Vagina (tissue), 2 donors: ENCODE data around the gene PDE3A. TPM values are rescaled to one million over a fixed set of nuclear protein-coding genes. Genes with fewer than 3 reads are reported as not detected.

Experiments
- DNase-seq, 2 donors: peaks; one replicate each; pipeline ENCODE4 v3.0.0-alpha.2; 2017; ENCODE audit errors: extremely low spot score in 2 of 2
- H3K27ac ChIP-seq: fragments of 200-600 bp; sonication (generic); one replicate; pipeline ENCODE4 v1.5.1; 2019
- H3K27me3 ChIP-seq: fragments of 200-600 bp; sonication (generic); one replicate; pipeline ENCODE4 v1.5.1; 2019
- H3K36me3 ChIP-seq, 2 donors: fragments of 200-600 bp; sonication (generic); one replicate each; pipeline ENCODE4 v1.5.1; 2017 to 2019
- H3K4me1 ChIP-seq: fragments of 200-600 bp; sonication (generic); one replicate; pipeline ENCODE4 v1.5.1; 2019
- H3K4me3 ChIP-seq, 2 donors: fragments of 200-600 bp; sonication (generic); 1 replicate in 1 of 2; 2 replicates in 1 of 2; pipeline ENCODE4 v1.5.1; 2016 to 2019
- H3K9me3 ChIP-seq: fragments of 200-600 bp; sonication (generic); one replicate; pipeline ENCODE4 v1.5.1; 2019
- POLR2A ChIP-seq, 2 donors: fragments of 450-650 bp; IDR thresholded peaks; one replicate each; pipeline ENCODE4 v1.6.1; 2017; ENCODE audit warnings: antibody characterized with exemption in 2 of 2, mild to moderate bottlenecking in 2 of 2, moderate library complexity in 2 of 2
- POLR2AphosphoS5 ChIP-seq, 2 donors: sonication (generic); formaldehyde crosslinking; IDR thresholded peaks; one replicate each; pipeline ENCODE4 v1.9.0; 2017; ENCODE audit warnings: antibody characterized with exemption in 2 of 2, mild to moderate bottlenecking in 2 of 2, low read depth in 1 of 2; ENCODE audit not compliant: insufficient read depth in 1 of 2
- intact Hi-C: fragments of 100-400 bp; cut with DNase I; formaldehyde crosslinking; loops from one replicate; pipeline ENCODE4 v1.15.1; 2023
- total RNA-seq: library from RNA; depleted of rRNA; stranded (reverse); fragments of >200 nt; gene quantifications from one replicate; pipeline ENCODE4 v1.2.3, GENCODE V29; 2016
- TF ChIP-seq, protein P1 (sequence below), 3 experiments: fragments of 450-650 bp in 2 of 3; fragments of 200-600 bp in 1 of 3; sonication (generic) in 1 of 3; IDR thresholded peaks; one replicate each; pipeline ENCODE4 v1.5.1; 2017 to 2019; ENCODE audit warnings: antibody characterized with exemption in 3 of 3, mild to moderate bottlenecking in 2 of 3, moderate library complexity in 2 of 3

Gene PDE3A
- total RNA-seq, 1 donor from 2014 or later = 9.6 TPM

DNA sequence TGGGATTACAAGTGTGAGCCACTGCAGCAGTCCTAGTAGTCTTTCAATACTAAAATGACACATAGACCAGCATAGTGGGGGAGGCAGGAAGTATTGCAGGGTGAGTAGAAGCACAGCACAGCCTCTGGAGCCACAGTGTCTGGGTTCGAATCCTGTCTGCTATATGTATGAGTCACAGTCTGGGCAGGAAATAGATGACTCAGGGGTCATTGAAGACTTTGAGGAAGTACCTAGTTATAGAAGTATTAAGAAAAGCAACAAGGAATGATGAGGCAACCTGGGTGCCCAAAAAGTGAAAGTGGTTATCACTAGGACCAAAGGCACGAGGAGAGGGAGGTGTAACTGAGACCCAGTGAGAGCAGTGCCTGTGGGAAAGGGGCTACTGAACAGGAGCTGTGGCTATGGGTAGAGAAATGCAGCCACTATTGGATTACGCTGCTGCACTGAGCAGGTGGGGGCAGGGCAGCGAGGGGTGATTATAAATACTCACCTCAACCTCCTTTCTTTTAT is 124.0 kb downstream of the PDE3A start:
- Histone ChIP-seq H3K4me3 (no peak overlapping the region), H3K4me1 (no peaks in the 10 kb centered on the region), H3K36me3 (no peaks in the 10 kb centered on the region), H3K9me3 (no peaks in the 10 kb centered on the region), H3K27ac (no peak overlapping the region), H3K27me3 (no peaks in the 10 kb centered on the region)
- no peak for DNase-seq
- intact Hi-C loops = no loop called here
- TF ChIP-seq POLR2A (IDR thresholded peaks at IDR 0.05) (no peak), POLR2AphosphoS5 (IDR thresholded peaks at IDR 0.05; ENCODE audit: insufficient read depth in 1 of 2, low read depth in 1 of 2) (no peak)
- TF ChIP-seq, protein P1, sequence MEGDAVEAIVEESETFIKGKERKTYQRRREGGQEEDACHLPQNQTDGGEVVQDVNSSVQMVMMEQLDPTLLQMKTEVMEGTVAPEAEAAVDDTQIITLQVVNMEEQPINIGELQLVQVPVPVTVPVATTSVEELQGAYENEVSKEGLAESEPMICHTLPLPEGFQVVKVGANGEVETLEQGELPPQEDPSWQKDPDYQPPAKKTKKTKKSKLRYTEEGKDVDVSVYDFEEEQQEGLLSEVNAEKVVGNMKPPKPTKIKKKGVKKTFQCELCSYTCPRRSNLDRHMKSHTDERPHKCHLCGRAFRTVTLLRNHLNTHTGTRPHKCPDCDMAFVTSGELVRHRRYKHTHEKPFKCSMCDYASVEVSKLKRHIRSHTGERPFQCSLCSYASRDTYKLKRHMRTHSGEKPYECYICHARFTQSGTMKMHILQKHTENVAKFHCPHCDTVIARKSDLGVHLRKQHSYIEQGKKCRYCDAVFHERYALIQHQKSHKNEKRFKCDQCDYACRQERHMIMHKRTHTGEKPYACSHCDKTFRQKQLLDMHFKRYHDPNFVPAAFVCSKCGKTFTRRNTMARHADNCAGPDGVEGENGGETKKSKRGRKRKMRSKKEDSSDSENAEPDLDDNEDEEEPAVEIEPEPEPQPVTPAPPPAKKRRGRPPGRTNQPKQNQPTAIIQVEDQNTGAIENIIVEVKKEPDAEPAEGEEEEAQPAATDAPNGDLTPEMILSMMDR (IDR thresholded peaks at IDR 0.05) = no peak

DNA sequence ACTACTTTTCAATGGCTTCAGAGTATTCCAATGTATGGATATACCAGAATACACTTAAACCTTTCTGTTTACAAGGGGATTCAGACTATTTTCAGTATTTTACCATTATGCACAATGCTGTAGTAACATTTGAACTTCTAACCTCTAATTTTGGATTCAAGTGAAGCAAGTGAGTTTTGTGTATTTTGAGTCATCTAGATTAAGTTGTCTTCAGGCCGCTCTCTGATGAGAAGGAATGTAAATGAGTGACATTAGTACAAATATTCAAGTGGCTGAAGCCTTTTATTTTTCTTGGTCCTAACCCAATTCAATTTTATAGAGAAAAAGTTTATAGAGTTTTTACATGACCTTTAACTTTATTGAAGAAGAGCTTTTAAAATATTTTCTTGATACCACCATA is 125.6 kb downstream of the PDE3A start:
- H3K27ac ChIP-seq = no peak overlapping the region
- H3K4me3 ChIP-seq = no peak overlapping the region
- DNase-seq = no peak
- H3K27me3 ChIP-seq = no peaks in the 10 kb centered on the region
- no peaks in the 10 kb centered on the region for H3K4me1 ChIP-seq
- no peaks in the 10 kb centered on the region for H3K36me3 ChIP-seq
- intact Hi-C loops = no loop called here
- TF ChIP-seq POLR2AphosphoS5 (IDR thresholded peaks at IDR 0.05; ENCODE audit: insufficient read depth in 1 of 2, low read depth in 1 of 2) (no peak), POLR2A (IDR thresholded peaks at IDR 0.05) (no peak)
- TF ChIP-seq, protein P1 (IDR thresholded peaks at IDR 0.05) = no peak
- no peaks in the 10 kb centered on the region for H3K9me3 ChIP-seq

DNA sequence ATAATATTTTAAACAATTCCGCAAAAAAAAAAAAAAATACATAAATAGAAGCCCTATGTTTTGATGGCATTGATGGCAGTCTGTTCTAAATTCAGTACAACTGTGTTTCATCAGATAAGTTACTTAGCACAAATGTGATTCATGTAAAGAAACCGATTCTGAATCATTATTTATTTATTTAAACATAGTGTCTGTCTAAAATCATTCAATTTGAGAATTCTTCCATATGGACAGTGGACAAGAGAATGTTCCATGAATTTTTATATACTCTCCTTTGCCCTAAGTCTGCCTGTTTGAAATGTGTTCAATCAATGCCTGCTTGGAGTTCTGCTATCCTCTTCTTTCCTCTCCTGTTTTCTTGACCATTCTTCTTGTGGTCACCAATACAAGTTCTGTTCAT is 126.5 kb downstream of the PDE3A start:
- Histone ChIP-seq H3K9me3 (no peaks in the 10 kb centered on the region), H3K27me3 (no peaks in the 10 kb centered on the region), H3K36me3 (no peaks in the 10 kb centered on the region), H3K4me1 (no peaks in the 10 kb centered on the region), H3K4me3 (no peak overlapping the region), H3K27ac (no peak overlapping the region)
- intact Hi-C loops = no loop called here
- TF ChIP-seq POLR2A (IDR thresholded peaks at IDR 0.05) = no peak
- no peak for TF ChIP-seq POLR2AphosphoS5 (IDR thresholded peaks at IDR 0.05; ENCODE audit: insufficient read depth in 1 of 2, low read depth in 1 of 2)
- TF ChIP-seq, protein P1 (IDR thresholded peaks at IDR 0.05) = no peak
- no peak for DNase-seq

DNA sequence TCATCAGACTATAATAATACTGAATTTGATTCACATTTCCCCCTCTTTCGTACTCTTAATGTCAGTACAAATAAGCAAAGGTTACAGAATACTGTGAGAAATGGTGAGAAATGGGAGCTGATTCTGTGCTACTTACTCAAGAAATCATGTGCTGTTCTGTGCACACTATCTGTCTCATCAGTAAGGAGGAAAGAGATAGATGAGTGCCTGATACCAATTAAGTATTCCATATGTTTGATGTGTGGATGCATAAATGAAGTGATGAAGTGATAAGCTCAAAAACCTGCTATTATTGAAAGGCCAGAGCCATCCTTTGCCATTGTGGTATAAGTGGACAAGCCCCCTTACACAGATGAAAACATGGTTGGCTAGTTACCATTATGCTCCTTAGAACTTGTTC is 127.7 kb downstream of the PDE3A start:
- no peak overlapping the region for H3K4me3 ChIP-seq
- no peak for DNase-seq
- intact Hi-C loops = no loop called here
- H3K4me1 ChIP-seq = no peaks in the 10 kb centered on the region
- H3K27ac ChIP-seq = no peak overlapping the region
- TF ChIP-seq, protein P1 (IDR thresholded peaks at IDR 0.05) = no peak
- TF ChIP-seq POLR2A (IDR thresholded peaks at IDR 0.05) = no peak
- TF ChIP-seq POLR2AphosphoS5 (IDR thresholded peaks at IDR 0.05; ENCODE audit: insufficient read depth in 1 of 2, low read depth in 1 of 2) = no peak
- no peaks in the 10 kb centered on the region for H3K36me3 ChIP-seq
- no peaks in the 10 kb centered on the region for H3K27me3 ChIP-seq
- no peaks in the 10 kb centered on the region for H3K9me3 ChIP-seq

DNA sequence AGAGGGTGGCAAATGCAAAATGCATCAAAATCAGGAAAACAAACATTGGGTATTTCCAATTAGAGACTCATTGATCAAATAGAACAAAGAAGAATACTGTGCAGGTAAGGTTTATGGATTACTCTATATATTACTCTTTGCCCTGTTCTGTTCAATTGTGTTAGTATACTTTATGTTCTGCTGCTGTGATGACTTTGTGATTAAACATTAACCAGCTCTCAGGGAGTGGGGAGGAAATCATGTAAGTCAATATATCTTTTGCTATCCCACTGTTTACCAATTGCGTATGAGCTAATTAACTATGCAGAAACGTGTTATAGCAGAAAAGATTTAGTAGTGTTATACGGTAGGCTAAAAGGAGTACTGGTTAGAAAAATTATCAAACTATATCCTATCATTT is 129.4 kb downstream of the PDE3A start:
- no peaks in the 10 kb centered on the region for H3K36me3 ChIP-seq
- H3K27ac ChIP-seq = no peak overlapping the region
- no peaks in the 10 kb centered on the region for H3K27me3 ChIP-seq
- TF ChIP-seq POLR2A (IDR thresholded peaks at IDR 0.05) = no peak
- TF ChIP-seq, protein P1 (IDR thresholded peaks at IDR 0.05) = no peak
- TF ChIP-seq POLR2AphosphoS5 (IDR thresholded peaks at IDR 0.05; ENCODE audit: insufficient read depth in 1 of 2, low read depth in 1 of 2) = no peak
- DNase-seq = no peak
- intact Hi-C loops = no loop called here
- H3K9me3 ChIP-seq = no peaks in the 10 kb centered on the region
- H3K4me1 ChIP-seq = no peaks in the 10 kb centered on the region
- H3K4me3 ChIP-seq = no peak overlapping the region
